Trophoblast cell (in vitro differentiated cells and primary cell): ENCODE measurements around the gene C4orf46.
A peak's percentile ranks its signal among the peaks of the same experiment; 100 is the strongest.
"Not testable (repeated sequence)": the region's sequence is repeated elsewhere in the genome, so short reads cannot be mapped to it uniquely, and the experiment has no call there.

Experiments
- DNase-seq, 2 donors: peaks; one replicate each; pipeline ENCODE4 v3.0.0-alpha.2; 2016
- H2AFZ ChIP-seq: 2 replicates; pipeline ENCODE4 v1.6.1; 2013; ENCODE audit warnings: low read length, moderate library complexity, mild to moderate bottlenecking; ENCODE audit not compliant: insufficient read depth, poor library complexity
- H2AK5ac ChIP-seq: 2 replicates; pipeline ENCODE4 v1.6.1; 2013; ENCODE audit warnings: mild to moderate bottlenecking, low read length
- H2BK120ac ChIP-seq: 2 replicates; pipeline ENCODE4 v1.6.1; 2013; ENCODE audit warnings: low read length, mild to moderate bottlenecking, moderate library complexity; ENCODE audit not compliant: insufficient read depth, poor library complexity
- H2BK12ac ChIP-seq: 2 replicates; pipeline ENCODE4 v1.6.1; 2013; ENCODE audit warnings: mild to moderate bottlenecking, low read length, moderate library complexity
- H2BK5ac ChIP-seq: 2 replicates; pipeline ENCODE4 v1.6.1; 2013; ENCODE audit warnings: low read length, low read depth, moderate library complexity, mild to moderate bottlenecking; ENCODE audit not compliant: poor library complexity
- H3K14ac ChIP-seq: 2 replicates; pipeline ENCODE4 v1.6.1; 2013; ENCODE audit warnings: mild to moderate bottlenecking, low read length
- H3K18ac ChIP-seq: 2 replicates; pipeline ENCODE4 v1.6.1; 2013; ENCODE audit warnings: mild to moderate bottlenecking, low read length
- H3K23ac ChIP-seq: 2 replicates; pipeline ENCODE4 v1.6.1; 2013; ENCODE audit warnings: low read length
- H3K27ac ChIP-seq: 2 replicates; pipeline ENCODE4 v1.5.1; 2013; ENCODE audit warnings: low read depth, mild to moderate bottlenecking, inconsistent platforms, low read length, moderate library complexity
- H3K27me3 ChIP-seq: 2 replicates; pipeline ENCODE4 v1.6.1; 2013; ENCODE audit warnings: inconsistent platforms, mild to moderate bottlenecking, low read length, moderate library complexity; ENCODE audit not compliant: insufficient read depth
- H3K36me3 ChIP-seq, 2 experiments: 1 replicate in 1 of 2; 2 replicates in 1 of 2; pipeline ENCODE4 v1.6.1; 2013; ENCODE audit warnings: low read length in 2 of 2, mild to moderate bottlenecking in 2 of 2, moderate library complexity in 1 of 2; ENCODE audit not compliant: insufficient read depth in 2 of 2, control insufficient read depth in 1 of 2
- H3K4ac ChIP-seq: 2 replicates; pipeline ENCODE4 v1.6.1; 2013; ENCODE audit warnings: low read depth, mild to moderate bottlenecking, low read length, moderate library complexity
- H3K4me1 ChIP-seq, 2 experiments: 1 replicate in 1 of 2; 2 replicates in 1 of 2; pipeline ENCODE4 v1.6.1; 2013; ENCODE audit warnings: low read length in 2 of 2, mild to moderate bottlenecking in 2 of 2, moderate library complexity in 1 of 2; ENCODE audit not compliant: insufficient read depth in 2 of 2, control insufficient read depth in 1 of 2
- H3K4me2 ChIP-seq: 2 replicates; pipeline ENCODE4 v1.6.1; 2013; ENCODE audit warnings: inconsistent platforms, mild to moderate bottlenecking, low read length, moderate library complexity
- H3K4me3 ChIP-seq: 2 replicates; pipeline ENCODE4 v1.5.1; 2013; ENCODE audit warnings: mild to moderate bottlenecking, low read depth, low read length, inconsistent platforms
- H3K79me1 ChIP-seq: one replicate; pipeline ENCODE4 v1.6.1; 2013; ENCODE audit warnings: low read length
- H3K79me2 ChIP-seq: 2 replicates; pipeline ENCODE4 v1.6.1; 2013; ENCODE audit warnings: low read length, mild to moderate bottlenecking; ENCODE audit not compliant: control insufficient read depth, insufficient read depth, poor library complexity
- H3K9ac ChIP-seq: 2 replicates; pipeline ENCODE4 v1.6.1; 2013; ENCODE audit warnings: mild to moderate bottlenecking, low read length
- H3K9me3 ChIP-seq: 2 replicates; pipeline ENCODE4 v1.6.1; 2013; ENCODE audit warnings: low read depth, mild to moderate bottlenecking, control low read depth, inconsistent platforms, low read length; ENCODE audit not compliant: insufficient read depth
- H4K12ac ChIP-seq: 2 replicates; pipeline ENCODE4 v1.6.1; 2013; ENCODE audit warnings: low read depth, mild to moderate bottlenecking, low read length, moderate library complexity
- H4K8ac ChIP-seq: 2 replicates; pipeline ENCODE4 v1.6.1; 2013; ENCODE audit warnings: low read depth, mild to moderate bottlenecking, low read length, moderate library complexity
- H4K91ac ChIP-seq: one replicate; pipeline ENCODE4 v1.6.1; 2013; ENCODE audit warnings: low read depth, mild to moderate bottlenecking, low read length, moderate library complexity
- WGBS: extraction: QIAGEN DNeasy Blood & Tissue Kit; methylation state at CpG from one replicate; pipeline ENCODE4 v1.1.7; 2013; ENCODE audit warnings: missing lambda C conversion rate; ENCODE audit not compliant: insufficient read length, insufficient coverage; ENCODE audit errors: extremely low coverage; 5-methylcytosine and 5-hydroxymethylcytosine counted together

The C4orf46 gene

DNA sequence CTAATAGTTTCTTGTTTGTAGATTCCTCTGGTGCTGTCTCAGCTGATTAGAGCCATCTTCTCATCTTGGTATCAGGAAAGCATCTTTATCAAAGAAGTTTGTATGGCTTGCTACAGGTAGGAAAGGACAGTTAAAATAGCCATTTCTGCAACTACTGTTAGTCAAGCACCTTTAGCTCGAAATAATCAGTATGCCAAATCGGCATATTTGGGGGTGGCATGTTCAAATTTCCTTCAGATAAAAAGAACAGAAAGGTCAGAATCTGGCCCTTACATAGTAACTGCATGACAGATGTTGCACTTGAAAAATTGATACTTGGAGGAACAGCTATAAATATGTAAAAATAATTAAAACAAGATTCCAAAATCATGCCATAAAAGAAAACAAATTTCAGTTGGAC, 4.8 kb downstream of the C4orf46 start:
- Histone ChIP-seq H2BK5ac (no peak overlapping the region), H2AK5ac (no peak overlapping the region), H3K27ac (no peak overlapping the region), H3K23ac (no peak overlapping the region), H3K27me3 (no peaks in the 10 kb centered on the region), H3K4me2 (no peak overlapping the region), H3K79me1 (peaks cover 3% of the 10 kb centered on the region), H3K4me3 (no peak overlapping the region), H2BK120ac (no peak overlapping the region), H4K12ac (no peak overlapping the region), H3K4me1 (peaks cover 0 to 3% of the 10 kb centered on the region in 2 experiments), H2AFZ (no peak overlapping the region), H3K9me3 (no peaks in the 10 kb centered on the region), H3K14ac (no peak overlapping the region), H3K18ac (no peak overlapping the region), H3K79me2 (peaks cover 4% of the 10 kb centered on the region), H3K36me3 (no peaks in the 10 kb centered on the region), H3K4ac (no peak overlapping the region), H4K91ac (no peak overlapping the region), H2BK12ac (no peak overlapping the region), H3K9ac (no peak overlapping the region), H4K8ac (no peak overlapping the region)
- WGBS = no CpG with 5 or more reads among the region's 2 CpGs
- no peak for DNase-seq

DNA sequence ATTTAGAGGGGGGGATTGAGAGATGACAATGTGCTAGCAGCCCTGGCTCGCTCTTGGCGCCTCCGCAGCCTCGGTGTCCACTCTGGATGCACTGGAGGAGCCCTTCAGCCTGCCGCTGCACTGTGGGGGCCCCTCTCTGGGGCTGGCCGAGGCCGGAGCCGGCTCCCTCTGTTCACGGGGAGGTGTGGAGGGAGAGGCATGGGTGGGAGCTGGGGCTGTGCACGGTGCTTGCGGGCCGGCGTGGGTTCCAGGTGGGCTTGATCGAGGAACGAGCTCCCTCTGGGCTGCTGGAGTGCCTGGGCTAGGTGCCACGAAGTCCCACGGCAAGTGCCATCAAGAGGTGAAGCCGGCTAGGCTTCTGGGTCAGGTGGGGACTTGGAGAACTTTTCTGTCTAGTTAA, 6.9 kb downstream of the C4orf46 start:
- H3K18ac ChIP-seq = no peak overlapping the region
- DNase-seq = no peak
- no peak overlapping the region for H2AFZ ChIP-seq
- H3K9ac ChIP-seq = no peak overlapping the region
- H2BK5ac ChIP-seq = no peak overlapping the region
- H4K8ac ChIP-seq = no peak overlapping the region
- H3K4me3 ChIP-seq = no peak overlapping the region
- H3K4me1 ChIP-seq = no peaks in the 10 kb centered on the region
- no peaks in the 10 kb centered on the region for H3K27me3 ChIP-seq
- no peaks in the 10 kb centered on the region for H3K9me3 ChIP-seq
- H2AK5ac ChIP-seq = no peak overlapping the region
- H3K36me3 ChIP-seq = no peaks in the 10 kb centered on the region
- H4K91ac ChIP-seq = no peak overlapping the region
- H3K23ac ChIP-seq = no peak overlapping the region
- no peak overlapping the region for H2BK12ac ChIP-seq
- H3K79me1 ChIP-seq = no peaks in the 10 kb centered on the region
- H2BK120ac ChIP-seq = no peak overlapping the region
- no peak overlapping the region for H3K27ac ChIP-seq
- no peak overlapping the region for H4K12ac ChIP-seq
- H3K4me2 ChIP-seq = no peak overlapping the region
- no peak overlapping the region for H3K4ac ChIP-seq
- WGBS = no CpG with 5 or more reads among the region's 18 CpGs
- H3K79me2 ChIP-seq = no peaks in the 10 kb centered on the region
- no peak overlapping the region for H3K14ac ChIP-seq

DNA sequence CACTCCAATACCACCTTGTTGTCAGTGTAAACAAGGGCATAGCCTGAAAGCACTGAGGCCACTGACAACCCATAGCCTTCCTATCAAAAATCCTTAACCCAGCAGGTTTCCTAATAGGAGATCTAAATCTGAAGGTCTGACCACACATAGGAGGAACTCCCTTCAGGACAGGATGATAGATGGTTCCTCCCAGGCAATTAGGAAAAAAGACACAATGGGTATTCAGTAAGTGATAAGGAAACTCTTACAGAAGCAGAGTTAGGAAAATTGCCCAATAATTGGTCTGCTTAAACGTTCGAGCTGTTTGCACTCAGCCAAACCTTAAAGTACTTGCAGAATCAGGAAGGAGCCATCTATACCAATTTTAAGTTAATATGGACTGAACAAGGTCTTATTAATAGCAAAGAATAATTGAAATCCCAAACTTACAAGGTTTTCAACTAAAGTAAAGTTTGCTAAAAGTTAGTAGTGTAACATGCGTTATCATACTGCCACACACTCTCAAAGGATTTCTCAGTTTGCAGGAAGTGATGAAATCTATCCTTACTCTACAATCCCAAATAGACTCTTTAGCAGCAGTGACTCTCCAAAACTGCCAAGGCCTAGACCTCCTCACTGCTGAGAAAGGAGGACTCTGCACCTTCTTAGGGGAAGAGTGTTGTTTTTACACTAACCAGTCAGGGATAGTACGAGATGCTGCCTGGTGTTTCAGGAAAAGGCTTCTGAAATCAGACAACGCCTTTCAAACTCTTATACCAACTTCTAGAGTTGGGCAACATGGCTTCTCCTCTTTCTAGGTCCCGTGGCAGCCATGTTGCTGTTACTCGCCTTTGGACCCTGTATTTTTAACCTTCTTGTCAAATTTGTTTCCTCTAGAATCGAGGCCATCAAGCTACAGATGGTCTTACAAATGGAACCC, 7.7 kb downstream of the C4orf46 start:
- H3K4me3 ChIP-seq, H3K79me1 ChIP-seq, H2AK5ac ChIP-seq, H2BK5ac ChIP-seq, H3K14ac ChIP-seq, H3K4me1 ChIP-seq, H3K4ac ChIP-seq, H3K23ac ChIP-seq, H4K8ac ChIP-seq, H2BK12ac ChIP-seq, H3K4me2 ChIP-seq, H3K79me2 ChIP-seq, H3K9ac ChIP-seq, H3K18ac ChIP-seq, H3K27ac ChIP-seq, H3K36me3 ChIP-seq, H2AFZ ChIP-seq, H4K12ac ChIP-seq, H4K91ac ChIP-seq, H2BK120ac ChIP-seq, H3K27me3 ChIP-seq, H3K9me3 ChIP-seq: not testable (repeated sequence)
- peak in 1 of 2 donors; percentile 23 for DNase-seq
- WGBS = no CpG with 5 or more reads among the region's 8 CpGs

DNA sequence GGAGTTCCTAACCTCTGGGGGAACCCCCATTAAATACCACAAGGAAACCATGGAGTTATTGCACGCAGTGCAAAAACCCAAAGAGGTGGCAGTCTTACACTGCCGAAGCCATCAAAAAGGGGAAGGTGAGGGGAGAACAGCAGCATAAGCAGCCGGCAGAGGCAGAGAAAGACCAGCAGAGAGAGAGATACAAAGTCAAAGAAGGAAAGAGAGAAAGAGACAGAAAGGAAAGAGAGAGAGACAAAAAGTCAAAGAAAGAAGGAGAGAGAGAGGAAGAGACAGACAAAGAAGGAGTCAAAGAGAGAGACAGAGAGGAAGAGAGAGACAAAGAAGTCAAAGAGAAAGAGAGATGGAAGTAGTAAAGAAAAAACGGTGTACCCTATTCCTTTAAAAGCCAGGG, 8.4 kb downstream of the C4orf46 start:
- not testable (repeated sequence) for H3K23ac ChIP-seq, H4K8ac ChIP-seq, DNase-seq

More for the DNA sequence above, 8.4 kb downstream of the C4orf46 start:
- H3K4me3 ChIP-seq, H3K9me3 ChIP-seq, H3K4me1 ChIP-seq, H2AFZ ChIP-seq, H3K79me1 ChIP-seq, H3K14ac ChIP-seq, H3K36me3 ChIP-seq, H2BK120ac ChIP-seq, H3K27ac ChIP-seq, H3K4ac ChIP-seq, H2BK5ac ChIP-seq, H3K4me2 ChIP-seq, H4K91ac ChIP-seq, H2AK5ac ChIP-seq, H3K27me3 ChIP-seq, H3K79me2 ChIP-seq, H3K9ac ChIP-seq, H4K12ac ChIP-seq, H3K18ac ChIP-seq, H2BK12ac ChIP-seq: not testable (repeated sequence)
- no CpG with 5 or more reads among the region's 4 CpGs for WGBS
